HEK293 (cell line): ENCODE results near the gene AAK1.

Source experiments
- CTCF ChIP-seq: fragments of 450-650 bp; formaldehyde crosslinking; IDR thresholded peaks from 2 replicates; pipeline ENCODE4 v1.5.1; 2016; ENCODE audit warnings: missing biosample characterization, missing genetic modification characterization
- TSHZ1 ChIP-seq: fragments of 450-650 bp; formaldehyde crosslinking; IDR thresholded peaks from 2 replicates; pipeline ENCODE4 v1.5.1; 2016; ENCODE audit warnings: missing biosample characterization, missing genetic modification characterization, borderline replicate concordance
- ZNF274 ChIP-seq, 2 experiments: fragments of 200-500 bp in 1 of 2; fragments of 450-650 bp in 1 of 2; sonication (Bioruptor generic) in 1 of 2; formaldehyde crosslinking in 1 of 2; IDR thresholded peaks; 2 replicates each; pipeline versions ENCODE4 v1.5.1 to v1.6.1; 2014 to 2016; ENCODE audit warnings: borderline replicate concordance in 1 of 2, inconsistent platforms in 1 of 2, low read length in 1 of 2, missing biosample characterization in 1 of 2, missing genetic modification characterization in 1 of 2
- ZNF280C ChIP-seq: fragments of 450-650 bp; formaldehyde crosslinking; IDR thresholded peaks from 2 replicates; pipeline ENCODE4 v1.5.1; 2016; ENCODE audit warnings: missing biosample characterization, missing genetic modification characterization
- ZNF549 ChIP-seq: fragments of 450-650 bp; IDR thresholded peaks from 2 replicates; pipeline ENCODE4 v1.5.1; 2018; ENCODE audit warnings: missing biosample characterization, missing genetic modification characterization, mild to moderate bottlenecking, inconsistent platforms, moderate library complexity

- no peak for TF ChIP-seq TSHZ1
- TF ChIP-seq CTCF: no peak
- TF ChIP-seq ZNF280C (tag by site-specific recombination): no peak
- no peak for TF ChIP-seq ZNF549
- TF ChIP-seq ZNF274 (IDR thresholded peaks at IDR 0.05; ENCODE audit: low read length): no peak
- no peak for TF ChIP-seq ZNF274 (tag by site-specific recombination; IDR thresholded peaks at IDR 0.05; ENCODE audit: borderline replicate concordance)
Measured at GRCh38 chr2:69635432-69635831, 8.1 kb downstream of the AAK1 start.
